AG08396 (cell line): ENCODE data around the gene SLC15A1.
"Not testable (repeated sequence)": the region's sequence is repeated elsewhere in the genome, so short reads cannot be mapped to it uniquely, and the experiment has no call there.

Source experiments
- DNase-seq: peaks from one replicate; pipeline ENCODE4 v3.0.0; 2012; ENCODE audit warnings: low spot score, mixed read lengths

The SLC15A1 gene

GRCh38 chr13:98656223-98656622, 96.2 kb downstream of the SLC15A1 start:
- DNase-seq, result no peak

GRCh38 chr13:98653463-98653985, 98.9 kb downstream of the SLC15A1 start:
- DNase-seq, result peak; percentile 85

DNA sequence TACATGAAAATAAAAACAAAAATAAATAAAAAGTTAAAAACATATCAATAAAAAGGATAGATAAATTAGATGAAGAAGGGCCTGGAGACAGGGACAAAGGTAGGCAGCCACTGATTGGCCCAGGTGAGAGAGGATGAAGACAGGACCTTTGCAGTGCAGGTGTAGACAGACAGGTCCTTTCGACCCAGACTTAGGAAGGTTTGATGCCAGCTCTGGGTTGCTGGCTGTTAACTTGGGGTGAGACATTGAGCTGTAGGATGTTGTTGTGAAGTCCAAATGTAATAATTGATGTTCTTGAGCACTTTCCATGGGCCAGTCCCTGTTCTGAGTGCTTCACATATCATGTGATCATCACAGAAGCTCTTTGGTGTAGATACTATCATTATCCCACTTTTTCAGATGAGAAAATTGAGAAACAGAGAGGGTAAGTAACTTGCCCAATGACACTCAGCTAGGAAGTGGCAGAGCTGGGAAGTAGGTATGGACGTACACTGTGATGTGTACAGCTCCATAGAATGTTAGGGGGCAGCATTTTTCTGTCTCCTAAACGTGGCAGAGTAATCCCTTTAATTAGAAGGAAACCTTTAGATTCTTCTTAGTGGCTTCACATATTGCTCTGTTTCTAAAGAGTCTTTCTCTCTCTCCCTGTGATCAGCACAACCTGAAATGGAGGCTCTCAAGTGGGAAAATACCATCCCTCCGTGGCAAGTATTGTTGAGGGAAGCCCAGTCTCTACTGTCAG, 99.6 kb downstream of the SLC15A1 start:
- no peak for DNase-seq

DNA sequence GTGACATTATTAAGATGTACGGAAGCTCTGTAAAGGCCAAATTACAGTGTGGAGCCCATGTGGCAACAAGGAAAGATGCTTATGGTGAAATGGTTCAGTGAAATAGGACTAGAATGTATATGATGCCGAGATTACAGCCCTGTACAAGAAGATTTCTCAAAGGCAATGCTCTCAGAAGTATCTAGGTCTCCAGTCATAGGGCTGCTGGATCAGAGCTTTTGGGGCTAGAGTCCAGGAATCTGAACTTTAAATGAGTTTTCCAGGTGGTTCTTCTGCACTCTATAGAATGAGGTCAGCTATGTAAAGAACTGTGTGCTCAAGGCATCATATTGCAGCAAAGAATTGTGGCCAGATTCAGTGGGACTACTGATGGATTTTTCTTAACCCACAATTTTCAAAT, 100.2 kb downstream of the SLC15A1 start:
- DNase-seq, result no peak

GRCh38 chr13:98651744-98652143, 100.7 kb downstream of the SLC15A1 start:
- no peak for DNase-seq

- no peak for DNase-seq
These were observed 101.9 kb downstream of the SLC15A1 start for GRCh38 chr13:98650396-98651107.

- no peak for DNase-seq
These were observed 102.6 kb downstream of the SLC15A1 start for GRCh38 chr13:98649861-98650260.

- no peak for DNase-seq
These were observed 103.8 kb downstream of the SLC15A1 start for GRCh38 chr13:98648686-98649085.

DNA sequence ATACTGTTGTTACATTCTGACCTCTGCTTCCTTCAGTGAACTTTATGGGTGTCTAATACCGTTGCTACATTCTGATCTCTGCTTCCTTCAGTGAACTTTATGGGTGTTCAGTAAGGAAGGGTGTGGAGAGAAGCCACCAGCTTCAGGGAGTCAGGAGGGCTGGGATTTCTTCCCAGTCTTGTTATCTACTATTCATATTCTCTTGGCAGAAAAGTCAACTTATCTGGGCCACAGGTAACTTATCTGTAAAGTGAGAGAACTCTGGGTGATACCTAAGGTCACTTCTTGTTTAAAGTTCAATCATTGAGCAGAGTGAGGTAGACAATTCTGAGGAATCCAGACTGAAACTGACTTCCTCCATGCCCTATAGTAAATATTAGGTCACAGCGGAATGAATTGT, 104.3 kb downstream of the SLC15A1 start:
- no peak for DNase-seq

DNA sequence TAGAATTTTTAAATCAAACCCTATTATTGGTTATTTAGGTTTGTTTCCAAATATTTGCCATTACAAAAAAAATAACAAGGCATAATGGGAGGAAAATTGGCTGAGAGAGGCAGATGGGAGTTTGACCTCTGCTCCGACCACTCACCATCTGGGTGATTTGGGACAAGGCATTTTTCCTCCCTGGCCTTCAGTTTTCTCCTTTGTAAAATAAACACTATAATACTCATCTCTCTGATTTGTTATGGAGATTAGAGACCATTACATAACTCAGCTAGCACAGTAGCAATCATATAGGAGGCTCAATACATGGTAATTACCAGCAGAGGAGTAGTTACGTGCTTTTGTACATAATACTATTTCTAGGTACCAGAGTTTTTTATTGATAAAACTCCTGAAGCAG, 105.4 kb downstream of the SLC15A1 start:
- DNase-seq, result no peak

- DNase-seq, result no peak
These were observed 109.0 kb downstream of the SLC15A1 start for GRCh38 chr13:98643479-98643878.

DNA sequence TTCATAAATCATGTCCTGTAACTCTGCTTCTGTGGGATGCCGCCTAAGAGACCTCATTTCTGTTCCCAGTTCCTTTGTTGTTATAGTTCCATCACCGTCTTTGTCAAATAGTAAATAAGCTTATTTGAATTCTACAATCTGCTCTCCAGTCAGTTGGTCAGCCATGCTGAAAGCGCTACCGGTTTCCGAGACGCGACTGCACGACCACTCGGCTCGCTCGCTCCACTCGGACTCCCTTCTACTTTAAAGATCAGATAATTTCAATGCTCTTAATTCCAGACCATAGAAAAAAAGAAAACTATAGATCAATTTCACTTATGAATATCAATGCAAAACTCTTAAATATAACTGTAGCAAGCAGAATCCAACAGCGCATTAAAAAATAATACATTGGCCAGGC, 111.4 kb downstream of the SLC15A1 start:
- DNase-seq, result no peak

GRCh38 chr13:98639785-98640184, 112.7 kb downstream of the SLC15A1 start:
- DNase-seq, result not testable (repeated sequence)

GRCh38 chr13:98638352-98638751, 114.1 kb downstream of the SLC15A1 start:
- not testable (repeated sequence) for DNase-seq
